Erythroblast (primary cell): ENCODE measurements around the gene GSTM3.
A peak's percentile ranks its signal among the peaks of the same experiment; 100 is the strongest.

ENCODE experiments used
- DNase-seq, 2 experiments: peaks; one replicate each; lab custom pipeline; 2025; lab: John Stamatoyannopoulos, UW
- GATA1 ChIP-seq: IDR thresholded peaks from 2 replicates; pipeline ENCODE4 v1.6.1; 2011; ENCODE audit warnings: low read depth, mild to moderate bottlenecking, control low read depth, low read length, moderate library complexity
- POLR2A ChIP-seq: IDR thresholded peaks from 2 replicates; pipeline ENCODE4 v1.6.1; 2011; ENCODE audit warnings: mild to moderate bottlenecking, low read length

Gene GSTM3

GRCh38 chr1:109739738-109740614 is 862 bp downstream of the GSTM3 start:
- TF ChIP-seq POLR2A = peak; percentile 80
- TF ChIP-seq GATA1 = no peak
- DNase-seq = peak; percentile 75 to 83

- TF ChIP-seq GATA1 = no peak
- no peak for TF ChIP-seq POLR2A
These were observed 7.5 kb downstream of the GSTM3 start for GRCh38 chr1:109733236-109733870.

GRCh38 chr1:109732390-109732881 is 8.4 kb downstream of the GSTM3 start:
- DNase-seq = no peak
- TF ChIP-seq GATA1 = no peak
- TF ChIP-seq POLR2A = no peak

More at GRCh38 chr1:109733236-109733870, 7.5 kb downstream of the GSTM3 start:
- DNase-seq = no peak

- TF ChIP-seq POLR2A (no peak), GATA1 (no peak)
- DNase-seq = no peak
These were observed 10.2 kb downstream of the GSTM3 start for GRCh38 chr1:109730666-109731065.

GRCh38 chr1:109728870-109729269 is 12.0 kb downstream of the GSTM3 start:
- DNase-seq = no peak
- no peak for TF ChIP-seq POLR2A
- no peak for TF ChIP-seq GATA1

- DNase-seq = no peak
- TF ChIP-seq POLR2A = no peak
These were observed 14.0 kb downstream of the GSTM3 start for GRCh38 chr1:109726728-109727373.

GRCh38 chr1:109726007-109726406 is 14.8 kb downstream of the GSTM3 start:
- TF ChIP-seq POLR2A = no peak
- no peak for TF ChIP-seq GATA1

GRCh38 chr1:109725510-109725909 is 15.3 kb downstream of the GSTM3 start:
- peak; percentile 8 to 58 for DNase-seq
- TF ChIP-seq GATA1 = no peak
- no peak for TF ChIP-seq POLR2A

More at GRCh38 chr1:109726007-109726406, 14.8 kb downstream of the GSTM3 start:
- DNase-seq = no peak

GRCh38 chr1:109724933-109725332 is 15.9 kb downstream of the GSTM3 start:
- DNase-seq = no peak
- TF ChIP-seq POLR2A (no peak), GATA1 (no peak)

- TF ChIP-seq POLR2A = no peak
- TF ChIP-seq GATA1 = no peak
- DNase-seq = no peak
These were observed 17.7 kb downstream of the GSTM3 start for GRCh38 chr1:109722908-109723691.

- TF ChIP-seq GATA1 (no peak), POLR2A (no peak)
- DNase-seq = no peak
These were observed 18.9 kb downstream of the GSTM3 start for GRCh38 chr1:109721971-109722370.

GRCh38 chr1:109721042-109721441 is 19.8 kb downstream of the GSTM3 start:
- no peak for DNase-seq
- TF ChIP-seq POLR2A (no peak), GATA1 (no peak)

- TF ChIP-seq POLR2A (no peak), GATA1 (no peak)
- DNase-seq = peak; percentile 67 to 76
These were observed 21.5 kb downstream of the GSTM3 start for GRCh38 chr1:109719337-109719837.
